CD4-positive, CD25-positive, alpha-beta regulatory T cell (primary cell): ENCODE measurements around the gene PPDPF. TPM values are rescaled to one million over a fixed set of nuclear protein-coding genes. Genes with fewer than 3 reads are reported as not detected.
A peak's percentile ranks its signal among the peaks of the same experiment; 100 is the strongest.

Experiments used
- ATAC-seq, 2 donors: fragments of 150-1000 bp; cut with Tn5 transposase; one replicate each; pipeline ENCODE4 v1.10.0; 2021; ENCODE audit warnings: low read depth in 2 of 2, moderate number of reproducible peaks in 2 of 2, moderate library complexity in 1 of 2
- DNase-seq, 3 donors: peaks; one replicate each; pipeline versions ENCODE4 v3.0.0 to v3.0.0-alpha.2; 2012 to 2022; ENCODE audit warnings: mixed read lengths in 1 of 3
- H3K27ac ChIP-seq: one replicate; pipeline ENCODE4 v1.7.0; 2013; ENCODE audit warnings: mild to moderate bottlenecking, low read length; ENCODE audit not compliant: insufficient read depth, poor library complexity, severe bottlenecking
- H3K27me3 ChIP-seq: one replicate; pipeline ENCODE4 v1.7.0; 2013; ENCODE audit warnings: low read length; ENCODE audit not compliant: control insufficient read depth, insufficient read depth
- H3K36me3 ChIP-seq: one replicate; pipeline ENCODE4 v1.7.0; 2013; ENCODE audit warnings: mild to moderate bottlenecking, low read length, moderate library complexity; ENCODE audit not compliant: control insufficient read depth, insufficient read depth
- H3K4me1 ChIP-seq: 2 replicates; pipeline ENCODE4 v1.7.0; 2013; ENCODE audit warnings: mild to moderate bottlenecking, low read length; ENCODE audit not compliant: insufficient read depth, control insufficient read depth, poor library complexity, severe bottlenecking
- H3K4me3 ChIP-seq: one replicate; pipeline ENCODE4 v1.7.0; 2013; ENCODE audit warnings: low read depth, mild to moderate bottlenecking, low read length, moderate library complexity
- H3K9me3 ChIP-seq, 2 experiments: 1 replicate in 1 of 2; 2 replicates in 1 of 2; pipeline ENCODE4 v1.7.0; 2013; ENCODE audit warnings: low read length in 2 of 2, mild to moderate bottlenecking in 1 of 2, moderate library complexity in 1 of 2; ENCODE audit not compliant: control insufficient read depth in 2 of 2
- H3K27ac Mint-ChIP-seq, 3 donors: one replicate each; pipeline ENCODE4 v1.8.0; 2020 to 2022; ENCODE audit warnings: mild to moderate bottlenecking in 3 of 3, mixed read lengths in 3 of 3, moderate library complexity in 2 of 3
- H3K27me3 Mint-ChIP-seq: one replicate; pipeline ENCODE4 v1.8.0; 2022; ENCODE audit warnings: mild to moderate bottlenecking, mixed read lengths
- H3K36me3 Mint-ChIP-seq: one replicate; pipeline ENCODE4 v1.8.0; 2020; ENCODE audit warnings: mixed read lengths
- H3K4me1 Mint-ChIP-seq, 4 donors: one replicate each; pipeline ENCODE4 v1.8.0; 2020 to 2022; ENCODE audit warnings: mixed read lengths in 4 of 4, mild to moderate bottlenecking in 1 of 4
- H3K4me3 Mint-ChIP-seq, 4 donors: one replicate each; pipeline ENCODE4 v1.8.0; 2020 to 2022; ENCODE audit warnings: mild to moderate bottlenecking in 4 of 4, mixed read lengths in 4 of 4, moderate library complexity in 3 of 4
- H3K9me3 Mint-ChIP-seq, 7 donors: one replicate each; pipeline ENCODE4 v1.8.0; 2020 to 2022; ENCODE audit warnings: mixed read lengths in 7 of 7, mild to moderate bottlenecking in 3 of 7, moderate library complexity in 2 of 7
- polyA plus RNA-seq, 4 donors: library from polyadenylated mRNA; unstranded; fragments of 300-500 nt; fragmentation: Illumina TruSeq; gene quantifications; one replicate each; pipeline ENCODE4 v1.2.3, GENCODE V29; 2021
- total RNA-seq: library from RNA; stranded (reverse); gene quantifications from one replicate; pipeline ENCODE4 v1.2.3, GENCODE V29; 2022

The PPDPF gene
- total and polyA plus RNA-seq, 5 donors from 2014 or later, result 75.8 to 155 (median 93.3) TPM

- H3K27me3 Mint-ChIP-seq, result peaks cover 6% of the 10 kb centered on the region
- peaks cover 2 to 15% (median 5%) of the 10 kb centered on the region in 4 donors for H3K4me1 Mint-ChIP-seq
- no peaks in the 10 kb centered on the region for H3K27me3 ChIP-seq
- no peak for DNase-seq
- no peak overlapping the region for H3K4me3 Mint-ChIP-seq
- H3K36me3 Mint-ChIP-seq, result no peaks in the 10 kb centered on the region
- H3K4me1 ChIP-seq, result no peaks in the 10 kb centered on the region
- no peaks in the 10 kb centered on the region for H3K9me3 ChIP-seq
- no peaks in the 10 kb centered on the region for H3K9me3 Mint-ChIP-seq
- no peak for ATAC-seq
- H3K27ac Mint-ChIP-seq, result no peak overlapping the region
- no peaks in the 10 kb centered on the region for H3K36me3 ChIP-seq
- H3K4me3 ChIP-seq, result no peak overlapping the region
- no peak overlapping the region for H3K27ac ChIP-seq
Measured at GRCh38 chr20:63544241-63544957, 23.8 kb downstream of the PPDPF start.

- Mint-ChIP-seq H3K9me3 (no peaks in the 10 kb centered on the region), H3K36me3 (no peaks in the 10 kb centered on the region), H3K27me3 (peaks cover 13% of the 10 kb centered on the region), H3K27ac (no peak overlapping the region), H3K4me3 (peak overlapping the region in 1 of 4 donors; percentile 51), H3K4me1 (peaks cover 2 to 16% (median 6%) of the 10 kb centered on the region in 4 donors)
- no peak for DNase-seq
- Histone ChIP-seq H3K27ac (no peak overlapping the region), H3K27me3 (no peaks in the 10 kb centered on the region), H3K36me3 (no peaks in the 10 kb centered on the region), H3K4me3 (no peak overlapping the region), H3K9me3 (no peaks in the 10 kb centered on the region), H3K4me1 (no peaks in the 10 kb centered on the region)
- ATAC-seq, result no peak
Measured at GRCh38 chr20:63544958-63545516, 24.5 kb downstream of the PPDPF start.

- H3K9me3 ChIP-seq, result no peaks in the 10 kb centered on the region
- no peaks in the 10 kb centered on the region for H3K27me3 ChIP-seq
- peak overlapping the region in 1 of 4 donors; percentile 51 for H3K4me3 Mint-ChIP-seq
- H3K27ac Mint-ChIP-seq, result no peak overlapping the region
- no peaks in the 10 kb centered on the region for H3K4me1 ChIP-seq
- H3K36me3 Mint-ChIP-seq, result no peaks in the 10 kb centered on the region
- ATAC-seq (no peak), DNase-seq (no peak)
- peaks cover 16% of the 10 kb centered on the region for H3K27me3 Mint-ChIP-seq
- no peaks in the 10 kb centered on the region for H3K9me3 Mint-ChIP-seq
- peaks cover 2 to 16% (median 6%) of the 10 kb centered on the region in 4 donors for H3K4me1 Mint-ChIP-seq
- H3K27ac ChIP-seq, result no peak overlapping the region
- H3K4me3 ChIP-seq, result no peak overlapping the region
- H3K36me3 ChIP-seq, result no peaks in the 10 kb centered on the region
Measured at GRCh38 chr20:63545814-63546213, 25.2 kb downstream of the PPDPF start.

- no peaks in the 10 kb centered on the region for H3K9me3 Mint-ChIP-seq
- DNase-seq (no peak), ATAC-seq (no peak)
- H3K4me3 Mint-ChIP-seq, result peak overlapping the region in 2 of 4 donors; percentile 11 to 51
- H3K4me1 Mint-ChIP-seq, result peaks cover 2 to 16% (median 8%) of the 10 kb centered on the region in 4 donors
- Histone ChIP-seq H3K27me3 (no peaks in the 10 kb centered on the region), H3K36me3 (no peaks in the 10 kb centered on the region), H3K4me3 (no peak overlapping the region), H3K27ac (no peak overlapping the region), H3K4me1 (no peaks in the 10 kb centered on the region), H3K9me3 (no peaks in the 10 kb centered on the region)
- H3K27me3 Mint-ChIP-seq, result peaks cover 16% of the 10 kb centered on the region
- no peak overlapping the region for H3K27ac Mint-ChIP-seq
- no peaks in the 10 kb centered on the region for H3K36me3 Mint-ChIP-seq
Measured at GRCh38 chr20:63546256-63546955, 25.8 kb downstream of the PPDPF start.

- no peaks in the 10 kb centered on the region for H3K9me3 Mint-ChIP-seq
- H3K27ac ChIP-seq, result no peak overlapping the region
- peaks cover 16% of the 10 kb centered on the region for H3K27me3 Mint-ChIP-seq
- H3K4me1 ChIP-seq, result peaks cover 3% of the 10 kb centered on the region
- no peaks in the 10 kb centered on the region for H3K36me3 ChIP-seq
- H3K27me3 ChIP-seq, result no peaks in the 10 kb centered on the region
- no peak for DNase-seq
- H3K36me3 Mint-ChIP-seq, result no peaks in the 10 kb centered on the region
- peak overlapping the region in 1 of 4 donors; percentile 29 for H3K4me3 Mint-ChIP-seq
- H3K4me3 ChIP-seq, result no peak overlapping the region
- ATAC-seq, result no peak
- H3K27ac Mint-ChIP-seq, result peak overlapping the region in 1 of 3 donors; percentile 4
- peaks cover 2 to 16% (median 10%) of the 10 kb centered on the region in 4 donors for H3K4me1 Mint-ChIP-seq
- no peaks in the 10 kb centered on the region for H3K9me3 ChIP-seq
Measured at GRCh38 chr20:63546956-63547724, 26.6 kb downstream of the PPDPF start.

- H3K4me3 ChIP-seq, result no peak within 1 kb of the TSS
- DNase-seq (no peak), ATAC-seq (no peak)
- H3K27me3 ChIP-seq, result no peaks in the 10 kb centered on the region
- Mint-ChIP-seq H3K27me3 (peaks cover 16% of the 10 kb centered on the region), H3K27ac (peak within 1 kb of the TSS in 1 of 3 donors; percentile 4), H3K36me3 (no peaks in the 10 kb centered on the region), H3K9me3 (peaks cover 0 to 1% (median 0%) of the 10 kb centered on the region in 7 donors), H3K4me3 (peak within 1 kb of the TSS in 1 of 4 donors; percentile 29), H3K4me1 (peaks cover 4 to 23% (median 13%) of the 10 kb centered on the region in 4 donors)
- H3K27ac ChIP-seq, result no peak within 1 kb of the TSS
- H3K9me3 ChIP-seq, result no peaks in the 10 kb centered on the region
- H3K36me3 ChIP-seq, result no peaks in the 10 kb centered on the region
- H3K4me1 ChIP-seq, result peaks cover 10% of the 10 kb centered on the region
Measured at GRCh38 chr20:63547725-63548480, 27.3 kb downstream of the PPDPF start, which contains the start of gene SRMS. Gene SRMS, minus strand, starts transcription at chr20:63547749. Its CDS starts 286 bp downstream, at chr20:63547463.

- peaks cover 17% of the 10 kb centered on the region for H3K4me1 ChIP-seq
- Mint-ChIP-seq H3K9me3 (peaks cover 0 to 1% (median 0%) of the 10 kb centered on the region in 7 donors), H3K4me1 (peaks cover 3 to 24% (median 15%) of the 10 kb centered on the region in 4 donors), H3K4me3 (no peak overlapping the region), H3K36me3 (no peaks in the 10 kb centered on the region), H3K27ac (no peak overlapping the region), H3K27me3 (peaks cover 16% of the 10 kb centered on the region)
- no peak overlapping the region for H3K27ac ChIP-seq
- H3K36me3 ChIP-seq, result no peaks in the 10 kb centered on the region
- ATAC-seq (no peak), DNase-seq (no peak)
- H3K4me3 ChIP-seq, result no peak overlapping the region
- no peaks in the 10 kb centered on the region for H3K27me3 ChIP-seq
- H3K9me3 ChIP-seq, result no peaks in the 10 kb centered on the region
Measured at GRCh38 chr20:63548542-63548941, 28.0 kb downstream of the PPDPF start.
